Measurements from ENCODE around the gene SLC17A4.

DNA sequence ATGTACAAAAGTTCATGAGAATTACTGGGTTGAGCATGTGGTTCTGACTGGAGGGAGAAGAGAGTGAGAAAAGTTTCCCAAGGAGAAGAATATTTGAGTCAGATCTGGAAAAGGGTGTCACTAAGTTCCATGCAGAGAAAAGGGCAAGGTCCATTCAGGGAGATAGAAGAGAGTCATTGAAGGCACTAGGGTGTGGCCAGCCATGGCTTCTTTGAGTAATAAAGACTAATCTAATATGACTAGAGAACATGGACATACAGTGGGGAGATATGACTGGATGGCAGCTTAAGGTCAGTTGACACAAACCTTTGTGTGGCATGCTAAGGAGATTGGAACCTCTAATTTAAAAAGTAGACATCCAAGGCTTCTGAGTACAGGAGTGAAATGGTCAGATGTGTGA, 10.7 kb upstream of the SLC17A4 start:
- TF ChIP-seq, protein P1, sequence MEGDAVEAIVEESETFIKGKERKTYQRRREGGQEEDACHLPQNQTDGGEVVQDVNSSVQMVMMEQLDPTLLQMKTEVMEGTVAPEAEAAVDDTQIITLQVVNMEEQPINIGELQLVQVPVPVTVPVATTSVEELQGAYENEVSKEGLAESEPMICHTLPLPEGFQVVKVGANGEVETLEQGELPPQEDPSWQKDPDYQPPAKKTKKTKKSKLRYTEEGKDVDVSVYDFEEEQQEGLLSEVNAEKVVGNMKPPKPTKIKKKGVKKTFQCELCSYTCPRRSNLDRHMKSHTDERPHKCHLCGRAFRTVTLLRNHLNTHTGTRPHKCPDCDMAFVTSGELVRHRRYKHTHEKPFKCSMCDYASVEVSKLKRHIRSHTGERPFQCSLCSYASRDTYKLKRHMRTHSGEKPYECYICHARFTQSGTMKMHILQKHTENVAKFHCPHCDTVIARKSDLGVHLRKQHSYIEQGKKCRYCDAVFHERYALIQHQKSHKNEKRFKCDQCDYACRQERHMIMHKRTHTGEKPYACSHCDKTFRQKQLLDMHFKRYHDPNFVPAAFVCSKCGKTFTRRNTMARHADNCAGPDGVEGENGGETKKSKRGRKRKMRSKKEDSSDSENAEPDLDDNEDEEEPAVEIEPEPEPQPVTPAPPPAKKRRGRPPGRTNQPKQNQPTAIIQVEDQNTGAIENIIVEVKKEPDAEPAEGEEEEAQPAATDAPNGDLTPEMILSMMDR (IDR thresholded peaks at IDR 0.05; ENCODE audit: poor library complexity), result no peak
- no peak for TF ChIP-seq EZH2 (IDR thresholded peaks at IDR 0.05; ENCODE audit: borderline replicate concordance)

Measured in hepatocyte (in vitro differentiated cells).